Hepatocyte (in vitro differentiated cells): ENCODE measurements around the gene TAF11L14.

ENCODE experiments used
- CTCF ChIP-seq: fragments of 200-600 bp; sonication (generic); IDR thresholded peaks from 2 replicates; pipeline ENCODE4 v1.5.1; 2016; ENCODE audit warnings: antibody characterized with exemption, mild to moderate bottlenecking; ENCODE audit not compliant: poor library complexity
- EZH2 ChIP-seq: fragments of 200-600 bp; sonication (generic); IDR thresholded peaks from 2 replicates; pipeline ENCODE4 v1.6.1; 2016; ENCODE audit warnings: antibody characterized with exemption, mild to moderate bottlenecking, borderline replicate concordance
- EZH2phosphoT487 ChIP-seq: fragments of 200-600 bp; sonication (generic); IDR thresholded peaks from one replicate; pipeline ENCODE4 v1.6.1; 2018; ENCODE audit warnings: antibody characterized with exemption, mild to moderate bottlenecking, low read depth, moderate library complexity; ENCODE audit not compliant: unreplicated experiment, severe bottlenecking

GRCh38 chr5:17625686-17626085 is 8.6 kb upstream of the TAF11L14 start:
- no peak for TF ChIP-seq CTCF
- TF ChIP-seq EZH2 = no peak
- no peak for TF ChIP-seq EZH2phosphoT487
